ENCODE measurements around the gene CDC20B.
"Not testable (repeated sequence)": the region's sequence is repeated elsewhere in the genome, so short reads cannot be mapped to it uniquely, and the experiment has no call there.

Gene CDC20B

DNA sequence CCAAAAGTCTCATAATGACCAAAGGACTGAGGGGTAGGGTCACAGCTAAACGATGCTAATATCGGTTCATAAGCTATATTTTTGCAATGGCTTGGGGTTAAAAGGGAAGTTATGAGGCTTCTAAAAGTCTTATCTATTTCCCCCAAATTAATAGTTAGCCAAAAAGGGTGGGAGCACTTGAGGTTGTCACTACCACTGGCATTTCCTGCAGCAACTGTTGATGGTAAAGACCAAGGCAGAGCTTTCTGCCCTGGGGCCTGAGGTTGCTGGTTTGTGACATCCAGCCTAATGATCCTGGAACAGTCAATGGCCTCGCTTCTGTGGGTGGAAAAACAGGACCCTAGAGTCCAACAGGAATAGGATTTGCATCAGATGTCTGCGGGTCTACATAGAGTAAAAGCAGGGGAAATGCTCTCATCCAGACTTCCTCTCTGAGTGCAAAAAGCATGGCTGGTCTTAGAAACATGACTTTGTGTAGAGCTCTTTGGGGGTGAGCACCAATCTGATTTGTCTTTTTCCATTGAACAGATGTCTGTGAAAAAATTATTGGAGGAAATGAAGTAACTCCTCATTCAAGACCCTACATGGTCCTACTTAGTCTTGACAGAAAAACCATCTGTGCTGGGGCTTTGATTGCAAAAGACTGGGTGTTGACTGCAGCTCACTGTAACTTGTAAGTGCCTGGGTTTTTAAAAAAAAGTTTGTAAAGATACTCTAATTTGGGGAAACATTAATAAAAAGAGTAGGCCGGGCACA lies 67.9 kb downstream of the CDC20B start:
- in situ Hi-C loops (cut with HindIII; ENCODE audit: low sequenced_read_pairs), result no loop called here
- DNase-seq (ENCODE audit: low read depth), result no peak
- TF ChIP-seq, protein P1, sequence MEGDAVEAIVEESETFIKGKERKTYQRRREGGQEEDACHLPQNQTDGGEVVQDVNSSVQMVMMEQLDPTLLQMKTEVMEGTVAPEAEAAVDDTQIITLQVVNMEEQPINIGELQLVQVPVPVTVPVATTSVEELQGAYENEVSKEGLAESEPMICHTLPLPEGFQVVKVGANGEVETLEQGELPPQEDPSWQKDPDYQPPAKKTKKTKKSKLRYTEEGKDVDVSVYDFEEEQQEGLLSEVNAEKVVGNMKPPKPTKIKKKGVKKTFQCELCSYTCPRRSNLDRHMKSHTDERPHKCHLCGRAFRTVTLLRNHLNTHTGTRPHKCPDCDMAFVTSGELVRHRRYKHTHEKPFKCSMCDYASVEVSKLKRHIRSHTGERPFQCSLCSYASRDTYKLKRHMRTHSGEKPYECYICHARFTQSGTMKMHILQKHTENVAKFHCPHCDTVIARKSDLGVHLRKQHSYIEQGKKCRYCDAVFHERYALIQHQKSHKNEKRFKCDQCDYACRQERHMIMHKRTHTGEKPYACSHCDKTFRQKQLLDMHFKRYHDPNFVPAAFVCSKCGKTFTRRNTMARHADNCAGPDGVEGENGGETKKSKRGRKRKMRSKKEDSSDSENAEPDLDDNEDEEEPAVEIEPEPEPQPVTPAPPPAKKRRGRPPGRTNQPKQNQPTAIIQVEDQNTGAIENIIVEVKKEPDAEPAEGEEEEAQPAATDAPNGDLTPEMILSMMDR (IDR thresholded peaks at IDR 0.05; ENCODE audit: low read depth, low read length, missing control alignments), result no peak
- no peak overlapping the region for H3K4me3 ChIP-seq (ENCODE audit: low read depth, low read length)

DNA sequence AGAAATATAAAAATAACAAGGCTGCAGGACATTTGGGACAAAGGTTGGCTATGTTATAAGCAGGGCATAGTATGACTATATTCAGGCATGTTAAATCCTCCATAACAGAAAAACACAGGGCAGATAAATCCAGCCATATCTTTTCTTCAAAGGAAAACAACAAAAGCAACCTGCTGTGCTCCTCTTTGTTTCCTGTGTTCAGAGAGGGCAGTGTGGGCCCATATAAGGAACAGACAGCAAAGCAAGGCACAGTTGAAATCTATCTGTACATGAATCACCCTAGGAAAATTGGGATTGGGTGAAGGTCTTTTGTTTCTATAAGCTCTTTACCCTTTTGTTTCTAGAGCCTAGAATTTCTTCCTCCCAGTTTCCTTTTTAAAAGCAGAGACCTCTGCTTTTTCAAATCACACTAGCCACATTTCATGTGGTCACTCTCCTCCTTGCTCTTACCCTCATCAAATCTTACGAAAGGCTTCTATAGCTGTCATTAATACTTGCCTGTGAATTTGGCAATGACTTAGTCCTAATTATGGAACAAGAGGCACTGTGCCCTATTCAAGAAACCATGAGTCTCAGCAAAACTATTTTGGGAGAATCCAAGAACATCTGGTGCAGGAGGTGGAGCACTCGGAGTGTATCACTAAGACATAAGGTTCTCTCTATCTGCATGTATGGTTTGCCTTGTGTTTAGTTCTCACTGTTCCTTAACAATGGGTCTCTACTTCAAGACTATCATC lies 68.8 kb downstream of the CDC20B start:
- no peak overlapping the region for H3K4me3 ChIP-seq (ENCODE audit: low read depth, low read length)
- DNase-seq (ENCODE audit: low read depth), result no peak
- TF ChIP-seq, protein P1 (IDR thresholded peaks at IDR 0.05; ENCODE audit: low read depth, low read length, missing control alignments), result no peak
- in situ Hi-C loops (cut with HindIII; ENCODE audit: low sequenced_read_pairs), result no loop called here

DNA sequence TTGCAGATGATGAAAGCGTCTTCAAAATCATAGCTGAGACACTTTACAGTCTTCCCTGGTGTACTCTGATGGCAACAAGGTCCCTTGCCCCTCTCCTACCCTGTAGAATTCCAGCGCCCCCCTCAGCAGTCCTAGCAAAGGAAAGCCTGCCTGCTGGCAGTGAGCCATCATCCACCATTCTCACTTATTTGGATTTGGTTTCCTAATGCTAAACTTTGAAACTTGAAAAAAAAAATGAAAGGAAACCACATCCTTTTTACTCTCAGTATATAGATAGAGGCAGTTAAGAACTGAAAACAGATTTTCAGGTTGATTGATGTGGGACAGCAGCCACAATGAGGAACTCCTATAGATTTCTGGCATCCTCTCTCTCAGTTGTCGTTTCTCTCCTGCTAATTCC lies 70.6 kb downstream of the CDC20B start, which contains the start of gene GZMA:
Gene GZMA (plus strand): TSS at position 299 of the 400 bp plus-strand sequence. CDS start 37 bp downstream, at position 336.
- no peak for DNase-seq (ENCODE audit: low read depth)
- no peak within 1 kb of the TSS for H3K4me3 ChIP-seq (ENCODE audit: low read depth, low read length)
- TF ChIP-seq, protein P1 (IDR thresholded peaks at IDR 0.05; ENCODE audit: low read depth, low read length, missing control alignments), result no peak
- in situ Hi-C loops (cut with HindIII; ENCODE audit: low sequenced_read_pairs), result no loop called here

DNA sequence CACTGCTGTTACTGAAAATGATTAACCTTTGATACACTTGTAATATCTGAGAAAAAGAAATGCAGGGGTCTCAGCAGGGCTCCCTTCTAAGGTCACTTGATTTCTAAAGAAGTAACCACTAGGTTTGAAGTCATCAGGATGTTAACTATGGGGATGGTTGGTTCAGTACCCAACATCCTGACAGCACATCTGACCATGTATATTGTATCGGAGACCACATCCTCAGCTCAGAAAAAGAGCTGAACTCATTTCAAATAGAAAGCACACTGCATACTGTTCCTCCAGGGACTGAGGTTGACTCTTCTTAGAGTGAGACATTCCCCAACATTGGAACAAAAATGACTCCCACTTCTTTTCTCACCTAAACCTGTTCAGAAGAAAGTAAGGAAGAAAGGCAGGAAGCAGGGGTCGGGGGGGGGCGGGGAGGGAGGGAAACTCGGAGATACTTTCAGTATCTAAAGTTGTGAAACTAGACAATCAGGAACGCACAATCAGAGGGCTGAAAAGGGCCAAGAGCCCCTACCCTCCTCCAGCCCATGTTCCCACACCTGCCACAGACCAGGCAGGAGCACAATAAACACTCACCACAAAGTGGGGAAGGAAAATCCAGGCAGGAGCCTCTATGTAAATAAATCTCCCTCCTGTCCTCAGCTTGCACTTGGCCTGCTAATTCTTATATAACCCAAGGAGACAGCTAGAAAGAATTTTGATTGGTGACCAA lies 71.3 kb downstream of the CDC20B start:
- TF ChIP-seq, protein P1 (IDR thresholded peaks at IDR 0.05; ENCODE audit: low read depth, low read length, missing control alignments), result no peak
- H3K4me3 ChIP-seq (ENCODE audit: low read depth, low read length), result no peak overlapping the region
- DNase-seq (ENCODE audit: low read depth), result no peak
- in situ Hi-C loops (cut with HindIII; ENCODE audit: low sequenced_read_pairs), result no loop called here

DNA sequence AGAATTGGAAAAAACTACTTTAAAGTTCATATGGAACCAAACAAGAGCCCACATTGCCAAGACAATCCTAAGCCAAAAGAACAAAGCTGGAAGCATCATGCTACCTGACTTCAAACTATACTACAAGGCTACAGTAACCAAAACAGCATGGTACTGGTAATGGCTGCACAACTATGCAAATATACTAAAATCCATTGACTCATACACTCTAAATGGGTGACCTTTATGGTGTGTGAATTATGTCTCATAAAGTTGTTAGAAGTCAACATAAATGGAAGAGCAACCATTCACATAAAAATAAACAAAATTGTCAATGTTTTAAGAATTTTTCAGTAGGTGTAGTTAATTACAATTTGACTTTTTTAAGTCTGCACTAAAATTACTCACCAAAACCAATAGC lies 71.8 kb downstream of the CDC20B start:
- H3K4me3 ChIP-seq (ENCODE audit: low read depth, low read length); DNase-seq (ENCODE audit: low read depth); in situ Hi-C loops (cut with HindIII; ENCODE audit: low sequenced_read_pairs): not testable (repeated sequence)

DNA sequence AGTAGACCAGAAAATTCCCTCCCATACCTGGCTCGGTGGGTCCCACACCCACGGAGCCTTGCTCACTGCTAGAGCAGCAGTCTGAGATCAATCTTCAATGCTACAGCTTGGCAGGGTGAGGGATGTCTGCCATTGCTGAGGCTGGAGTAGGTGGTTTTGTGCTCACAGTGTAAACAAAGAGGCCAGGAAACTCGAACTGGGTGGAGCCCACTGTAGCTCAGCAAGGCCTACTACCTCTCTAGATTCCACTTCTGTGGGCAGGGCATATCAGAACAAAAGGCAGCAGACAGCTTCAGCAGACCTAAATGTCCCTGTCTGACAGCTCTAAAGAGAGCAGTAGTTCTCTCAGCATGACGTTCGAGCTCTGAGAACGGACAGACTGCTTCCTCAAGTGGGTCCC lies 76.1 kb downstream of the CDC20B start:
- no peak for DNase-seq (ENCODE audit: low read depth)
- H3K4me3 ChIP-seq (ENCODE audit: low read depth, low read length), result no peak overlapping the region
- in situ Hi-C loops (cut with HindIII; ENCODE audit: low sequenced_read_pairs), result no loop called here
- TF ChIP-seq, protein P1 (IDR thresholded peaks at IDR 0.05; ENCODE audit: low read depth, low read length, missing control alignments), result no peak
